HG02885 (cell line): Measurements from ENCODE around the gene RNFT2.
"Not testable (repeated sequence)": the region's sequence is repeated elsewhere in the genome, so short reads cannot be mapped to it uniquely, and the experiment has no call there.

Source experiments
- ATAC-seq: cut with Tn5 transposase; IDR thresholded peaks from one replicate; pipeline ENCODE4 v1.9.1; 2021; ENCODE audit warnings: mild to moderate bottlenecking; ENCODE audit not compliant: unreplicated experiment, poor library complexity

The RNFT2 gene

DNA sequence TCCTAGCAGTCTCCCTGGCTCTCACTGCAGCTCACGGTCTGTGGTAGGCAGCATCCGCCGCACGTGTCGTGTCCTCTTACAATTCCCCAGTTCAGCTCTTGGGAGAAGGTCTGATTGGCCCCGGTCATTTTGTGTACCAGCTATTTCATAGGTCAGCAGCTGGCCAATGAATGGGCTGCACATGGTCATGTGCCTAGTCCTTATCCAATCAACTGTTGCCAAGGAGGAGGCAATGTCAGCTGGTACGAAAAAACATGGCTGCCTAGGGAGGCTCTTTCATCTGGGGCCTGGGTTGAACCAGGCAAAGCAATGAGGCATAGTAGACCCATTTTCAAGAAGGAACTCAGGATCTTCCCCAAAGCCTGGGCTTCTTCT, 46.1 kb downstream of the RNFT2 start:
- no peak for ATAC-seq

DNA sequence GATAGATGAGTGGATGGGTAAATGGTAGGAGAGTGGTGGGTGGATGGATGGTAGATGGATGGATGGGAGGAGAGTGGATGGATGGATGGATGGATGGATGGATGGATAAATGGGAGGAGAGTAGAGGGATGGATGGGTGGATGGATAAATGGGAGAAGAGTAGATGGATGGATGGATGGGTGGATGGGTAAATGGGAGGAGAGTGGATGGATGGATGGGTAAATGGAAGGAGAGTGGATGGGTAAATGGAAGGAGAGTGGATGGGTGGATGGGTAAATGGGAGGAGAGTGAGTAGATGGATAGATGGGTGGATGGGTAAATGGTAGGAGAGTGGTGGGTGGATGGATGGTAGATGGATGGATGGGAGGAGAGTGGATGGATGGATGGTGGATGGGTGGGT, 51.4 kb downstream of the RNFT2 start:
- not testable (repeated sequence) for ATAC-seq

DNA sequence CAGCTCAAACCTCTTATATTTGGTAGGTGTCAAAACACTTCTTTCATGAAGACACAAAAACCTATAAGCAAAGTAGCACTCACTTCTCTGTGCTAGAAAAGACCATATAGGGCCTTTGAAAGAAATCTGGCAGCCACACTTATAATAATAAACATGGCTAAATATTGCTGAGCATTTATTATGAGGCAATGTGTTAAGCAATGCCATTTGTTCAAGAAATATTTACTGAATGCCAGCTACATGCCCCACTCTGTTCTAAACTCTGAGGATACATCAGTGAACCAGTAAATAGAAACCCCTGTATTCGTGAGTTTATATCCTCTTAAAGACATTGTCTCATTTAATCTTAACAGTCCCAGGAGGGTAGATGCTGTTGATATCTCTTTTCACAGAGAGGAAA, 52.0 kb downstream of the RNFT2 start:
- no peak for ATAC-seq

DNA sequence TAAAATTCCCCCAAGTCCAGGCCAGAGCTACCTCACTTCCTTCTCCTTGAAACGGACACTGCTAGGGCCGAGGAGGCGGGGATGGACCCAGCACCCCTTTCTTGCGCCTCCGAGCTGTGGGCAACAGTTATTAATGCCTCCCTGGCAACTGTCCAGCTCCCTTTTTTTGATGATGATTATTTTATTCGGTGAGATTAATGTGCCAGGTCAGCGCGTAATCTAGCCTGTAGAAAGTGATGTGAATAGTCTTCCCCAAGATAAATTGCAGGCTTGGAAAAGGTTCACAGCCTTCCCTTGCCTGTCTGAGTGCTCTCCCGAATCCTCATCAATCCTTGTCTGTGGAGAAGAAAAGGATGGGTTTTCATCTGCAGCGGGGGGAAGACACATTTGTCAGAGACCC, 54.3 kb downstream of the RNFT2 start:
- no peak for ATAC-seq

DNA sequence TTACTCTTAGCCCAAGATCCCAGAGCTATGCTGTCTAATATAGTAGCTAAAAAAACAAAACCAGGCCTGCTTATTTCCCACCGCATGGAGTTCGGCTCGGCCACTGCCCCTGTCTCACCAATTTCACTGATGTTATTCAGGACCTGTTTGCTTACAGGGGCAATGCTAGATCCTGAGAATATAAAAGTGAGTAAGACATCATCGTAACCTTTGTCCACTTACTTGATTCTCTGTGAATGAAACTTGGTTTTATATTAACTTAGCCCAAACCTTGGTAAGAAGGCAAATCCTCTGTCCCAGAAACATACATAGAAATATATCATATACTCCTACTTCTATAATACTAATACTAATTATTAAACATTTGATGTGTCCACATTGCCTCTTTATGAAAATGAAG, 56.6 kb downstream of the RNFT2 start:
- no peak for ATAC-seq

DNA sequence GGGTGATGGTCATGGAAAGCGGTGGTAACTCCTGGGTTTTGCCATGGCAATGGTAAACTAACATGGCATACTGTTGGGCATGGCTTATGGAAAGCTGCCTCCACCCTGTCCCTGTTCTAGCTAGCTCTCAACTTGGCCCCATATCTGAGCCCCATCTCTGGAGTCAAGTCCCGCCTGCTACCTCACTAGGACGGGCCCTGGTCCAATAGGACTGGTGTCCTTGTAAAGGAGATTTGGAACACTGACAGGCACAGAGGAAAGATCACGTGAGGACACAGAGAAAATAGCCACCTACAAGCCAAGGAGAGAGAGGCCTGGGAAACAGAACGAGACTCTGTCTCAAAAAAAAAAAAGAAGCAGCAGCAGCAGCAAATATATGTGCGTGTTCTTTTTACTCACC, 59.8 kb downstream of the RNFT2 start:
- no peak for ATAC-seq

DNA sequence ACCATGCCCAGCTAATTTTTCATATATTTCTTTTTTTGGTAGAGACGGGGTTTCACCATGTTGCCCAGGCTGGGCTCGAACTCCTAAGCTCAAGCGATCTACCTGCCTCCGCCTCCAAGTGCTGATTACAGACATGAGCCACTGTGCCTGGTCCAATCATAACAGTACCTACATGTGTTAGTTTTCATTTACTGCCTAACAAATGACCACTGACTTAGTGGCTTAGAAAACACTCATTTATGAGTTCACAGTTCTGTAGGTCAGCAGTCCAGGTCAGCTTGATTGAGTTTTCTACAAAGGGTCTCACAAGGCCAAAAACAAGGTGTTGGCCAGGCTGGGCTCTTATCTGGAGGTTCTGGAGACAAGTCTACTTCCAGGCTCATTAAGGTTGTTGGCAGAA, 60.6 kb downstream of the RNFT2 start:
- ATAC-seq = no peak

DNA sequence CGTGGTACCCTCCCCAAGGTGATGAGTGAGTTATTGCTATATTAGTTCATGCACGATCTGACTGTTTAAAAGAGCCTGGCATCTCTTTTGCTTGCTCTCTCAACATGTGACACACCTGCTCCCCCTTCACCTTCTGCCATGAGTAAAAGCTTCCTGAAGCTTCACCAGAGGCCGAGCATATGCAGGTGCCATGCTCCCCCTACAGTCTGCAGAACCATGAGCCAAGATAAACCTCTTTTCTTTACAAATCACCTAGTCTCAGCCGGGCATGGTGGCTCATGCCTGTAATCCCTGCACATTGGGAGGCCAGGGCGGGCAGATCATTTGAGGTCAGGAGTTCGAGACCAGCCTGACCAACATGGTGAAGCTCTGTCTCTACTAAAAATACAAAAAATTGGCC, 61.8 kb downstream of the RNFT2 start:
- ATAC-seq = no peak

DNA sequence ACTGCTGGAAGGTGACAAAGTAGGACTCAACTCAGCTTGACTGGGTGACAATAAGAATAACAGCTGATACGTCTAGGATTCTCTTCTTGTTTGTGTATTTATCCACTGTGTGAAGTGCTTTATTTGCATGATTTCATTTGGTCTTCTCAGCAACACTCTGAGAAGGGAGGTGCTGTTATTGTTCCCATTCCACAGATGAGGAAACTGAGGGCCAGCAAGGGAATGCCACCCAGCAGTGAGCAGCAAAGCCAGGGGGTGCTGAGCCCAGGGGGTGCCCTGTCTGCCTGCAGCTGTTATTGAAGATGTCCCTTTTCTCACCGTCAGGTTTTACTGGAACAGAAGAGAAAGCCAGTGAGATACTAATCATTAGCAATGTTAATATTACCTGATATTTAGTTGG, 62.8 kb downstream of the RNFT2 start:
- ATAC-seq = no peak

DNA sequence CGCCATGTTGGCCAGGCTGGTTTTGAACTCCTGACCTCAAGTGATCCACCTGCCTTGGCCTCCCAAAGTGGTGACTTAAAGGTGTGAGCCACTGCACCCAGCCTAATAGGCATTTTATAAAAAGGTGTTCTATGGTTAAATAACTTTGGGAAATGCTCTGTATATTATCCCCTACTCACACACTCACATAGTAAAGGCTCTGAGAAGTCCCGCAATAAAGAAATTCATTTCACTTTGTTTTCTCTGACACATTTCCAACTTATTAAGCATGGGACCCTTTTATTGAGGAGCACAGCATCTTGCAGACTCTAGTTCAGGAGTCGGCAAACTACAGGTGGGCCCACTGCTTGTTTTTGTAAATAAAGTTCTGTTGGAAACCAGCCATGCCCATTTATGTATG, 63.9 kb downstream of the RNFT2 start:
- no peak for ATAC-seq

DNA sequence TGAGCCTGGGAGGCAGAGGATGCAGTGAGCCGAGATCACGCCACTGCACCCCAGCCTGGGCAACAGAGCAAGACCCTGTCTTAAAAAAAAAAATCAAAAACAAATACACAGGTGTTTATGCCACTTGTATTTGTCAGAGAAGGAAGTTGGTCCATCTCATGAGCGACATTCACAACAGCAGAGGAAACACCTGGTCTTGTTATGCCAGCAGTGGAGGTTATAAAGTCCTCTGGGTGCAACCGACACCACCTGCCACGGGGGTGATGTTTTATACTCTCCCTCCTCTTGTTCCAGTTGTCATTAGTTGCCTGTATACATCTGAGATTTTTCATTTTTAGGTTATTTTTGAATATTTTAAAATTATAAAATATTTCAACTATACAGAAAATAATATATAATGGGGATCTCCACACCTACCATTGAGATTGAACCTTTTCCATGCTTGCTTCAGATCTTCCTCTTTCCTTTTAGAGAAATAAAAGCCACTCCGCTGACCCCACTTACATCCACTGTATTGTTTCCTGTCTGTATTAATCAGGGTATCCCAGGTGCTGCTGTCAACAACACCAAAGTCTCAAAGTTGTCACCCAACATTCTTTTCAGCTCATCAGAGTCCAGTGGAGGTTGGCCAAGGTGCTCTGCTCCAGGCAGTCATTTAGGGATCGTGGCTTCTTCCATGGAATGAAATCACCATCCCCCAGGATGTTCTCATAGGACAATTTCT, 65.1 kb downstream of the RNFT2 start:
- ATAC-seq = no peak

DNA sequence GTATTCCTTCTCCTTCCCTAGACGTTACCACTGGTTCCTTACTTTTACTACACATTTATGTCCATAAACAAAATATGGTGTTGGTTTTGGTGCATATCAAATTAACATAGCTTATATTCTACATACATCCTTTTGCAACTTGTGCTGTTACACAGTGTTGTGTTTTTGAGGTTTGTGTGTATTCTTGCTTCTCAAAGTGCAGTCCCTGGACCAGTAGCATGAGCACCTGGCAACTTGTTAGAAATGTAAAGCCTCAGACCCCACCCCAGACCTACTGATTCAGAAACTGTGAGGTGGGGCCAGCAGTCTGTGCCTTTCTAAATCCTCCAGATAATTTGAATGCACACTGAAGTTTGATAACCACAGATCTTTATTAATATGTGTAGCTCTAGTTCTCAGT, 65.9 kb downstream of the RNFT2 start:
- ATAC-seq = no peak

DNA sequence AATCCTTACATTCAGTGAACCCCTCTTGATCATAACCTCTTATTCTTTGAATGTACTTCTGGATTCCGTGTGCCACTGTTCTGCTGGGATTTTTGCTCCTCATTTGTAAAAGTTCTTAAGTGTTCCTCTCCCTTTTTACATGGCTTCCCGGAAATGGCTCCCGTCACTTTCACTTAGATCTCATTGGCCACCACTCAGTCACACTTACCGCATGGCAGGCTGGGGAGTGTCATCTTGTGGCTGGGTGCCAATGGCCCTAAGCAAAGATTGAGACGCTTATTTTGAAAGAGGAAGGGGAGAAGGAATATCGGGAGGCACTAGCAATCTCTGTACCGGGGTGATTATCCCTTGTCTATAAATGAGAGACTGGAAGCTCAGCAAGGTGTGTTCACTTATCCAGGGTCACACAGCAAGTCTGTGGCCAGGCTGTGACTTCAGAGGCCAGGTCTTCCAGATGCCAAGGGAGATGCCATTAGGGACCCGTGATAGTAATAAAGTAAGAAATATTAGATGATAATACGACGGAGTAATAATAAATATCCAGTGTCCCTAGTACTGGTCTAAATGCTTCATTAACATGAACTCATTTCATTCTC, 68.8 kb downstream of the RNFT2 start:
- ATAC-seq = no peak

DNA sequence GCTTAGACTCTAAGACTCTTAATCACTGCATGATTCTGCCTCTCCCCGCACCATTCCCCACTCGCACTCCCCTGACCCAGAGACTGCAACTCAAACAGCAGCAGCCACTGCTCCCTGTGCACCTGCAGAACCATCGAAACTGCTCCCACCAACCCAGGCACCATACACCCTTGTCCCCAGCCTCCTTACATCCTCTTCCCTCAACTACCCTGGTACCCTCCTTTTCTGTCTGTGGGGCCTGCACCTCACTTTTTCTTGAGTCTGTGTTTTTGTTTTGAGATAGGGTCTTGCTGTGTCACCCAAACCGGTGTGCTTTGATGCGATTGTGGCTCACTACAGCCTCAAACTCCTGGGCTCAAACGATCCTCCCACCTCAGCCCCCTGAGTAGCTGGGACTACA, 69.4 kb downstream of the RNFT2 start:
- no peak for ATAC-seq

DNA sequence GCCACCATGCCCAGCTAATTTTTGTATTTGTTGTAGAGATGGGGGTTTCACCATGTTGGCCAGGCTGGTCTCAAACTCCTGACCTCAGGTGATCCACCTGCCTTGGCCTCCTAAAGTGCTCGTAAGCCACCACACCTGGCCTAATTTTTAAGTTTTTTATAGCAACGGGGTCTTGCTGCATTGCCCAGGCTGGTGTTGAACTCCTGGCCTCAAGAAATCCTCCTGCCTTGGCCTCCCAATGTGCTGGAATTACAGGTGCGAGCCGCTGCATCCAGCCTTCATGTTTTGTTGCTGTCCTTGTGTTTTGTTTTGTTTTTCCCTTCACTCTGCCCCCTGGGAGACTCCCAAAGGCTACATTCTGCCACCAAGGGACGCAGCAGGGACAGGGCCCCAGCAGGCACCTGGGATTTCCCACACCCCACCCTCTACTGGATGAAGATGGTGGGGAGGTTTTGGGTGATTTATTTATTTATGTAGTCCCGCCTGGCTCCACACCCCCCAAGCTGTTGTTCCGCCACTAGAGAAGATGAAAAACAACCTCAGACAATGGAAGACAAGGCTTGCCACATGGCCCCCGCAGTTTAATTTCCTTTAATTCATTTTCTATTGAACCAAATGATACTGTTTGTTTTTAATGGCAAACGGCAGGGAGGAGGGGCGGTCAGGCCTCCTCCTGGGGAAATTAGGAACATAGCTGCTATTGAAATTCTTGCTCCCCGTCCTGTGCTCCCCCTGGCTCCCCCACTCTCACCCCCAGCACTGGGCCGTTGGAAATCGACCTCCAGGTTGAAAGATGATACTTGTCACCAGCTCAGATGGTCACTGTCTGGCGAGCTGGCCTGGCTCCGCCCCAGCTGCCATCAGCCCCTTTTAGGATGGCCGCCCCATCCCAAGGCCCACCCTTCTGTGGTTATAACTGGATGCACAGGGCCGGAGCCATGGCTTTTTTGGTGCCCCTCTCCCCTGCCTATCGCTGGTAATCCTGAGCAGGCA, 70.3 kb downstream of the RNFT2 start:
- no peak for ATAC-seq

DNA sequence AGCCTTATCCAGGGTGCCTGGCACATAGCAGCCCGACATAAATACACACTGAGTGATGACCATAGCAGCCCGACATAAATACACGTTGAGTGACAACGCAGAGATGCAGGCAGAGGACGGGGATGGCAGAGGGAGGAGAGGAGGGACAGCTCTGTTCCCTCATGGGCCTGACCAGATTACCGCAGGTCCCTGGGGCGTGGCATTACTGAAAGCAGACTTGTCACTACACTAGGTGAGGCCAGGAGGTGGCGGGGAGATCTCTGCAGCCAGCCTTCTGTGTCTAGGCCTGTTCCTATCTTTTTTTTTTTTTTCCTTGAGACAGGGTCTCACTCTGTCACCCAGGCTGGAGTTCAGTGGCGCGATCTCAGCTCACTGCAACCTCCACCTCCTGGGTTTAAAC, 74.1 kb downstream of the RNFT2 start:
- no peak for ATAC-seq

DNA sequence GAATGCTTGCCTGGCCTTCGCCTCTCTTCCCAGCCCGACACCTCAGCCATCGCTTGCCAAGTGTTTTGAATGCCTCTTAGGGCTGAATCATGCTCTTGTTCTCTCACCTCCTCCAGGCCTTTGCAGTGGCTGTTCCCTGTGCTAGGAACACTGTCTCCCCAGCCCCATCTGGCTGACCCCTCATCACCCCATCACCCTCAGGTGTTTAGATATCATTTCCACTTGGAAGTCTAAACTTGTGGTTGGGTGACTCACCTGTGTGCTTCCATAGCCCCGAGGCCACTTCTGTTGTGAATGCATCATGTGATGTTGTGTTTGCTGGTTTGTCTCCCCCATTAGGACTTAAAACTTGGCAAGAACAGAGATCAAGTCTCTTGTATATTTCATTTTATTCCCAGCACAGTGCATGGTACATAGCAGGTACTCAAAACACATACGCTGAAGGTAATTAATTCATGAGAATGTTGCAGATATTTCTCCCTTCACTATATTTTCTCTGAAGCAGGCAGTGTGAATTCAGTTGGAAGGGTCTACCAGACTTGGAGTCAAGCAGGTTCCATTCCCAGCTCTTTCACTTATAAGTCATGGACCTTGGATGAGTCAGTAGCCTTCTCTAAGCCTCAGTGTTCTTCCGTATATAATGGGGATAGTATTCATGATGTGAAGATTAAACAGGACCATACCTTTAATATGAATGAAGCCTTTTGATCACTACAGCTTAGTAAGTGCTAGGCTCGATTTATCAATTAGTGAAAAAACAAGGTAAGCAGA, 75.3 kb downstream of the RNFT2 start:
- ATAC-seq = no peak

DNA sequence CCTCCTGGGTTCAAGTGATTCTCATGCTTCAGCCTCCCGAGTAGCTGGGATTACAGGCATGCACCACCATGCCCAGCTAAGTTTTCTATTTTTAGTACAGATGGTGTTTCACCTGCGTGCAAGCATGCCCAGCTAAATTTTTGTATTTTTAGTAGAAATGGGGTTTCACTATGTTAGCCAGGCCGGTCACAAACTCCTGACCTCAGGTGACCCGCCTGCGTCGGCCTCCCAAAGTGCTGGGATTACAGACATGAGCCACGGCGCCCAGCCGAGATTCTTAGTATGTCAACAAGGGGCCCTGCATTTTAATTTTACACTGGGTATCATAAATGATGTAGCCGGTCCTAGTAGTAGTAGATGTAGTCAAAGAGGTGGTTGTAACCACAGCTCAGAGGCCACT, 76.7 kb downstream of the RNFT2 start:
- ATAC-seq = not testable (repeated sequence)

DNA sequence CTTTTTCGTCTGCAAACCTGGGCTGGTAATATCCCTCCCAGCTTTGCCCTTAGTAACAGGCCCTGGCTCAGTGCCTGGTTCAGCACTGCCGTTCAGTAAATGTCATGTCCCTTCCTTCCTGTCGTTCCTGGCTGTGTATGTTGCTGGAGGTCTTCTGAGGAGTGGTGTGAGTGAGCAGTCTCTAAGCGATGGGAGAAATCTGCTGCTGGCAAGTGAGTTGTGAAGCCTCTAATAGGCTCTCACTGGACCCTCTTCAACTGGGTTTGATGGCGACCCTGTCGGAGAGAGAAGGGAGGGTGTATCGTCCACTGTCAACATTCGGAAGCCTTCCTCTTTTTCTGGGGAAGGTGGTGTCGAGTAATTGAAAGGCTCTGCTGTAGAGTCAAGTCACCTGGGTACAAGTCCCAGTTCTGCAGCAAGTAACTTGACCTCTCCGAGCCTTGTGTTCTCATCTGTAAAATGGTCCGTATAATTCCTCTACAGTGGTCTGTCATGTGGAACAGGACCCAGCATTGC, 80.3 kb downstream of the RNFT2 start:
- ATAC-seq = no peak
